GM18511 (cell line): ENCODE data around the gene RGS6.

Source experiments
- ATAC-seq: cut with Tn5 transposase; IDR thresholded peaks from one replicate; pipeline ENCODE4 v1.9.1; 2021; ENCODE audit warnings: mild to moderate bottlenecking, moderate library complexity; ENCODE audit not compliant: unreplicated experiment

Gene RGS6

GRCh38 chr14:72401101-72401625, 468.9 kb downstream of the RGS6 start:
- ATAC-seq = no peak

- no peak for ATAC-seq
Observed at GRCh38 chr14:72401632-72402376, 469.6 kb downstream of the RGS6 start.

- no peak for ATAC-seq
Observed at GRCh38 chr14:72402377-72402772, 470.1 kb downstream of the RGS6 start.

GRCh38 chr14:72404106-72404774, 472.0 kb downstream of the RGS6 start:
- no peak for ATAC-seq

GRCh38 chr14:72404998-72405397, 472.8 kb downstream of the RGS6 start:
- no peak for ATAC-seq

- no peak for ATAC-seq
Observed at GRCh38 chr14:72408020-72408419, 475.8 kb downstream of the RGS6 start.

- no peak for ATAC-seq
Observed at GRCh38 chr14:72409047-72409446, 476.8 kb downstream of the RGS6 start.

- ATAC-seq = no peak
Observed at GRCh38 chr14:72416081-72416849, 484.0 kb downstream of the RGS6 start.

- no peak for ATAC-seq
Observed at GRCh38 chr14:72416892-72417291, 484.7 kb downstream of the RGS6 start.

- no peak for ATAC-seq
Observed at GRCh38 chr14:72418806-72419205, 486.6 kb downstream of the RGS6 start.

GRCh38 chr14:72419226-72419775, 487.1 kb downstream of the RGS6 start:
- no peak for ATAC-seq

- ATAC-seq = no peak
Observed at GRCh38 chr14:72420749-72421474, 488.7 kb downstream of the RGS6 start.

GRCh38 chr14:72423957-72424356, 491.7 kb downstream of the RGS6 start:
- ATAC-seq = no peak

- no peak for ATAC-seq
Observed at GRCh38 chr14:72430457-72430856, 498.2 kb downstream of the RGS6 start.

GRCh38 chr14:72432748-72433147, 500.5 kb downstream of the RGS6 start:
- no peak for ATAC-seq

GRCh38 chr14:72433511-72433910, 501.3 kb downstream of the RGS6 start:
- ATAC-seq = no peak

GRCh38 chr14:72434856-72435255, 502.6 kb downstream of the RGS6 start:
- ATAC-seq = no peak

GRCh38 chr14:72439707-72440106, 507.5 kb downstream of the RGS6 start:
- ATAC-seq = no peak

GRCh38 chr14:72443256-72443655, 511.0 kb downstream of the RGS6 start:
- ATAC-seq = no peak

GRCh38 chr14:72443991-72444441, 511.8 kb downstream of the RGS6 start:
- no peak for ATAC-seq
